Astrocyte (in vitro differentiated cells and primary cell): ENCODE data around the gene KIR3DL3. TPM values are rescaled to one million over a fixed set of nuclear protein-coding genes. Genes with fewer than 3 reads are reported as not detected.

Source experiments
- total RNA-seq: library from RNA; stranded (reverse); gene quantifications from 2 replicates; pipeline ENCODE4 v1.2.1, GENCODE V29; 2021

The KIR3DL3 gene
- total RNA-seq, 1 donor from 2014 or later: not detected

Other genes with a start within 250 kb of the KIR3DL3 start
- not detected in 2 replicates for gene LAIR2, start 221.6 kb upstream of the KIR3DL3 start, total RNA-seq
- gene LILRA2, start 150.7 kb upstream of the KIR3DL3 start, total RNA-seq: not detected in 2 replicates
- not detected in 2 replicates for gene LILRA1, start 130.8 kb upstream of the KIR3DL3 start, total RNA-seq
- gene LILRB1, start 94.0 kb upstream of the KIR3DL3 start, total RNA-seq: not detected in 2 replicates
- not detected in 2 replicates for gene LILRB4, start 61.5 kb upstream of the KIR3DL3 start, total RNA-seq
- not detected in 2 replicates for gene KIR2DL3, start 14.1 kb downstream of the KIR3DL3 start, total RNA-seq
- not detected in 2 replicates for gene KIR2DL1, start 45.4 kb downstream of the KIR3DL3 start, total RNA-seq
- not detected in 2 replicates for gene KIR2DL4, start 79.2 kb downstream of the KIR3DL3 start, total RNA-seq
- gene KIR3DL1, start 92.0 kb downstream of the KIR3DL3 start, total RNA-seq: not detected in 2 replicates
- not detected in 2 replicates for gene KIR2DS4, start 108.2 kb downstream of the KIR3DL3 start, total RNA-seq
- gene KIR3DL2, start 126.0 kb downstream of the KIR3DL3 start, total RNA-seq: not detected in 2 replicates
- gene FCAR, start 149.8 kb downstream of the KIR3DL3 start, total RNA-seq: not detected in 2 replicates
- not detected in 2 replicates for gene NCR1, start 181.7 kb downstream of the KIR3DL3 start, total RNA-seq
- gene NLRP7, start 223.1 kb downstream of the KIR3DL3 start, total RNA-seq: not detected in 2 replicates
- gene NLRP2, start 241.9 kb downstream of the KIR3DL3 start, total RNA-seq: 0.27 TPM in 1 of 2 replicates, not detected in the other